Smooth muscle cell (in vitro differentiated cells): ENCODE results near the gene EXT2. TPM values are rescaled to one million over a fixed set of nuclear protein-coding genes. Genes with fewer than 3 reads are reported as not detected.

Source experiments
- DNase-seq: peaks from one replicate; lab custom pipeline; 2025; ENCODE audit not compliant: unreplicated experiment; lab: John Stamatoyannopoulos, UW
- H2AFZ ChIP-seq: fragments of 200-600 bp; sonication (generic); 2 replicates; pipeline ENCODE4 v1.6.0; 2016; ENCODE audit warnings: antibody characterized with exemption, low read depth, mild to moderate bottlenecking
- H3F3A ChIP-seq: fragments of 200-600 bp; sonication (generic); 2 replicates; pipeline ENCODE4 v1.6.0; 2017; ENCODE audit warnings: antibody characterized with exemption, low read depth
- H3K27ac ChIP-seq: fragments of 200-600 bp; sonication (generic); 2 replicates; pipeline ENCODE4 v1.5.1; 2016; ENCODE audit warnings: low read depth, mild to moderate bottlenecking
- H3K27me3 ChIP-seq: fragments of 200-600 bp; sonication (generic); 2 replicates; pipeline ENCODE4 v1.6.1; 2016; ENCODE audit warnings: low read depth, mild to moderate bottlenecking
- H3K36me3 ChIP-seq: fragments of 200-600 bp; sonication (generic); 2 replicates; pipeline ENCODE4 v1.5.1; 2016; ENCODE audit warnings: low read depth
- H3K4me1 ChIP-seq: fragments of 200-600 bp; sonication (generic); 2 replicates; pipeline ENCODE4 v1.5.1; 2016; ENCODE audit warnings: low read depth
- H3K4me2 ChIP-seq: fragments of 200-600 bp; sonication (generic); 2 replicates; pipeline ENCODE4 v1.6.0; 2016; ENCODE audit warnings: mild to moderate bottlenecking
- H3K4me3 ChIP-seq: fragments of 200-600 bp; sonication (generic); 2 replicates; pipeline ENCODE4 v1.5.1; 2016; ENCODE audit warnings: mild to moderate bottlenecking
- H3K79me2 ChIP-seq: fragments of 200-600 bp; sonication (generic); 2 replicates; pipeline ENCODE4 v1.6.0; 2016; ENCODE audit warnings: low read depth, mild to moderate bottlenecking
- H3K9ac ChIP-seq: fragments of 200-600 bp; sonication (generic); 2 replicates; pipeline ENCODE4 v1.6.0; 2016; ENCODE audit warnings: low read depth
- H3K9me3 ChIP-seq: fragments of 200-600 bp; sonication (generic); replicated peaks from 2 replicates; pipeline ENCODE4 v1.5.1; 2016; ENCODE audit warnings: low read depth
- H4K20me1 ChIP-seq: fragments of 200-600 bp; sonication (generic); 2 replicates; pipeline ENCODE4 v1.6.0; 2016; ENCODE audit warnings: low read depth
- WGBS: methylation state at CpG from one replicate; pipeline ENCODE4 v1.1.7; 2016; ENCODE audit warnings: low lambda C conversion rate; 5-methylcytosine and 5-hydroxymethylcytosine counted together
- polyA plus RNA-seq: library from polyadenylated mRNA; unstranded; fragments of >200 nt; fragmentation: Nextera tagmentation; extraction: Ambion mirVana; gene quantifications from 2 replicates; pipeline ENCODE4 v1.2.1, GENCODE V29; 2016
- total RNA-seq: library from RNA; depleted of rRNA; stranded (reverse); fragments of >200 nt; gene quantifications from 2 replicates; pipeline ENCODE4 v1.2.3, GENCODE V29; 2014
- TF ChIP-seq, protein P1 (sequence below): fragments of 200-600 bp; sonication (generic); IDR thresholded peaks from 2 replicates; pipeline ENCODE4 v1.5.1; 2017; ENCODE audit warnings: borderline replicate concordance, mild to moderate bottlenecking, antibody characterized with exemption; ENCODE audit not compliant: insufficient read depth, poor library complexity, severe bottlenecking

EXT2 gene
- total and polyA plus RNA-seq, 2 experiments from 2014 or later, result 87.6 to 144 TPM

DNA sequence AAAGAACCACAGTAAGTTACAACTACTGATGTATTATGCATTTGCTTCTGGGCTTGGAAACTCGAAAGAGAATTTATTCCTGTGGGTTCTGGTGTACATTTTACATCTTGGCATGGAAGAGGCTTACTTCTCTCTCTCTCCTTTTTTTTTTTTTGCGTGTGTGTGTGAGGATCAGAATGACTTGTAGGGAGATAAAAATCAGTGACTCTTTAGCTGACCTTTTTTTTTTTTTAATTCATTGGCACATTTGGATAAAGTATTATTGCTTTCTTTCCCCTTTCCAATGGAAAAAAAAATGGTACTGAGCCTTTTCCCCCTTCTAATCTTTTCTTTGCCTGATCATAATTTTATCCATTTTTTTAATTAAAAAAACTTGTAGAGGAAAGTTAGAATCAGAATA is 43.5 kb downstream of the EXT2 start:
- no peak for DNase-seq
- 33% methylated on average over 2 of the region's 2 CpGs for WGBS
- no peaks in the 10 kb centered on the region for H3K9me3 ChIP-seq

DNA sequence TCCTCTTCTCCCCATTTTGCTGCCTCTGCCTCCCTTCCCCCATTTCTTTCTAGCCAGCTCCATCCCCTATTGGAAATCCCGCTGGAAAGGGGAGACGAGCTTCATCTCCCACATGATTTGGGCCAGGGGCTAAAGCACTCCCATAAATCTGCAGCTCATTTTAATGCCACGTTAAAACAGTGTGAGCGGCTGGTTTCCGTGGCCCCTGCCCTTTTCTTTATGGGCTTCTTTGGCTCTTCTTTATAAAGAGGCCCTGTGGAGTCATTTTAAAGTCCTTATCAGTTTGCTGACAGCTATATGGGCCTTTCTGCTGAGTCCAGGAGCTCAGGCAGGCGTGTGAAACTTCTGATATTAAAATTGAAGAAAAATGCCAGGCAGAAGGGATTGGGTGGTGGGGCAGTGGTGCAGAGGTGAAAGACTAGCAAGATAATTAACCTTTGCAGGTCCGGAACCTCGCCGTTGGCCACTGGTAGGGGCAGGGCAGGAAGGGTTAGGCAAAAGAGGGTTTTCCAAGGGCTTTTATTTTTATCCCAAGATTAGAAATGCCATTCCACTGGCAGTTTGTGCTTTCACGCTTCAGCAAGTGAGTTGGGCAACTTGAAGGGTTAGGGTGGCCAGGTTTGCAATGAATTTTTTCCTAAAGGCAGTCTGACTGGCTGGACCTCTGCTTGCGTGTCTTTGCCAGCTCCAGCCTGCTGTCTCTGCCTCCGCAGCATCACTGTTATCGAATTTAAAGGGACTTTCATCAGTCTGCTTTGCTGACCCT is 44.3 kb downstream of the EXT2 start:
- Histone ChIP-seq H2AFZ (no peak overlapping the region), H3K4me1 (peaks cover 9% of the 10 kb centered on the region), H3K79me2 (no peaks in the 10 kb centered on the region), H3K9me3 (no peaks in the 10 kb centered on the region), H3K9ac (no peak overlapping the region), H3K36me3 (no peaks in the 10 kb centered on the region), H3K27ac (no peak overlapping the region), H3K27me3 (peaks cover 15% of the 10 kb centered on the region), H3K4me3 (no peak overlapping the region), H3F3A (no peaks in the 10 kb centered on the region), H3K4me2 (peak overlapping the region; percentile 53), H4K20me1 (peaks cover 82% of the 10 kb centered on the region)
- TF ChIP-seq, protein P1, sequence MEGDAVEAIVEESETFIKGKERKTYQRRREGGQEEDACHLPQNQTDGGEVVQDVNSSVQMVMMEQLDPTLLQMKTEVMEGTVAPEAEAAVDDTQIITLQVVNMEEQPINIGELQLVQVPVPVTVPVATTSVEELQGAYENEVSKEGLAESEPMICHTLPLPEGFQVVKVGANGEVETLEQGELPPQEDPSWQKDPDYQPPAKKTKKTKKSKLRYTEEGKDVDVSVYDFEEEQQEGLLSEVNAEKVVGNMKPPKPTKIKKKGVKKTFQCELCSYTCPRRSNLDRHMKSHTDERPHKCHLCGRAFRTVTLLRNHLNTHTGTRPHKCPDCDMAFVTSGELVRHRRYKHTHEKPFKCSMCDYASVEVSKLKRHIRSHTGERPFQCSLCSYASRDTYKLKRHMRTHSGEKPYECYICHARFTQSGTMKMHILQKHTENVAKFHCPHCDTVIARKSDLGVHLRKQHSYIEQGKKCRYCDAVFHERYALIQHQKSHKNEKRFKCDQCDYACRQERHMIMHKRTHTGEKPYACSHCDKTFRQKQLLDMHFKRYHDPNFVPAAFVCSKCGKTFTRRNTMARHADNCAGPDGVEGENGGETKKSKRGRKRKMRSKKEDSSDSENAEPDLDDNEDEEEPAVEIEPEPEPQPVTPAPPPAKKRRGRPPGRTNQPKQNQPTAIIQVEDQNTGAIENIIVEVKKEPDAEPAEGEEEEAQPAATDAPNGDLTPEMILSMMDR, result no peak
- 28% methylated on average over 13 of the region's 13 CpGs for WGBS
- peak; percentile 10 for DNase-seq

More for the DNA sequence above, 43.5 kb downstream of the EXT2 start:
- peaks cover 8% of the 10 kb centered on the region for H3K27me3 ChIP-seq
- peaks cover 9% of the 10 kb centered on the region for H3K4me1 ChIP-seq
- H3F3A ChIP-seq, result no peaks in the 10 kb centered on the region
- peaks cover 87% of the 10 kb centered on the region for H4K20me1 ChIP-seq
- H3K4me2 ChIP-seq, result no peak overlapping the region
- no peak overlapping the region for H2AFZ ChIP-seq
- no peak overlapping the region for H3K27ac ChIP-seq
- H3K9ac ChIP-seq, result no peak overlapping the region
- TF ChIP-seq, protein P1, result no peak
- H3K36me3 ChIP-seq, result no peaks in the 10 kb centered on the region
- H3K4me3 ChIP-seq, result no peak overlapping the region
- H3K79me2 ChIP-seq, result no peaks in the 10 kb centered on the region

DNA sequence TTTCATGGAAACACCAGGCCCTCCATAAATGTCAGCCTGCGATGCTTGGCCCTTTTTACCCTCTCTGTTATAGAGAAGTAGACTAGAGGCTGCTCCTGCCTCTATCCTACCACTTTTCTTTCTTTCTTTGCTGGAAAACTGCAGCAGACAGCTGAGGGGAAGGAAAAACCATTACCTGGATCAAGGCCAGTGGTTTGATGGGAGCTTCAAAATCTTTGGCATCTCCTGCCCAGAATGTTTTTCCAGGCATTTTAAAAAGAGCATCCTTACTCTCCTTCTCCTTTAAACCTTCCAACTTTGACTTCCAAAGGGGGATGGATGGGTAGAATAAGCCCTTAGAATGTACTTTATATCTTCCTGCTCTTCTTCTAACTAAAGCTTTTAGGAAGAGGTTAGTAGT is 44.9 kb downstream of the EXT2 start:
- peaks cover 9% of the 10 kb centered on the region for H3K4me1 ChIP-seq
- TF ChIP-seq, protein P1, result no peak
- WGBS, result 27% methylated on average over 1 of the region's 1 CpG
- DNase-seq, result no peak
- H3K9me3 ChIP-seq, result no peaks in the 10 kb centered on the region
- no peaks in the 10 kb centered on the region for H3K36me3 ChIP-seq
- H2AFZ ChIP-seq, result no peak overlapping the region
- H3F3A ChIP-seq, result no peaks in the 10 kb centered on the region
- H3K4me3 ChIP-seq, result no peak overlapping the region
- H3K4me2 ChIP-seq, result peak overlapping the region; percentile 53
- H3K27me3 ChIP-seq, result peaks cover 18% of the 10 kb centered on the region
- peaks cover 78% of the 10 kb centered on the region for H4K20me1 ChIP-seq
- H3K27ac ChIP-seq, result no peak overlapping the region
- no peak overlapping the region for H3K9ac ChIP-seq
- no peaks in the 10 kb centered on the region for H3K79me2 ChIP-seq

DNA sequence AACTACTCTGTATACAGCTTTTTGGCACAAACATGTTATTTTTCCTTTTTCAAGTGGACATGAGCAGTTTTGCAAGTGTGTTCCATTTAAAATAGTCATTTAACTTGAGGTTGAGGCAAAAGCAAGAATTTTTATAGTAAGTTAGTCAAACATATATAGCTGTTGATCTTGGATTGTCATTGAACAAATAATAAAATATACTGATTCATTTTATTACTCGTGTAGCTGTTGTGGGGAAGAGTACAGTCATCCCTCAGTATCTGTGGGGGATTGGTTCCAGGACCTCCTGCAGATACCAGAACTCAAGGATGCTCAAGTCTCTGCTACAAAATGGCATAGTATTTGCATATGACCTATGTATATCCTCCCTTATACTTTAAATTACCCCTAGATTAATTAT is 45.3 kb downstream of the EXT2 start:
- Histone ChIP-seq H3K9ac (no peak overlapping the region), H3K4me2 (peak overlapping the region; percentile 53), H3K27ac (no peak overlapping the region), H3K9me3 (no peaks in the 10 kb centered on the region), H2AFZ (no peak overlapping the region), H3K27me3 (peaks cover 18% of the 10 kb centered on the region), H3K79me2 (no peaks in the 10 kb centered on the region), H3K4me3 (no peak overlapping the region), H3K4me1 (peaks cover 9% of the 10 kb centered on the region), H3F3A (no peaks in the 10 kb centered on the region), H4K20me1 (peaks cover 78% of the 10 kb centered on the region), H3K36me3 (no peaks in the 10 kb centered on the region)
- WGBS, result 34% methylated on average over 1 of the region's 1 CpG
- TF ChIP-seq, protein P1, result no peak
- no peak for DNase-seq
